Activated CD4-positive, CD25-positive, alpha-beta regulatory T cell treated with anti-CD3 and anti-CD28 coated beads, Interleukin-2, amount 50 U/mL, for 72 hours (primary cell): ENCODE measurements around the gene TRPC6.
"Not testable (repeated sequence)": the region's sequence is repeated elsewhere in the genome, so short reads cannot be mapped to it uniquely, and the experiment has no call there.

Experiments
- DNase-seq: peaks from one replicate; pipeline ENCODE4 v3.0.0; 2021

Gene TRPC6

DNA sequence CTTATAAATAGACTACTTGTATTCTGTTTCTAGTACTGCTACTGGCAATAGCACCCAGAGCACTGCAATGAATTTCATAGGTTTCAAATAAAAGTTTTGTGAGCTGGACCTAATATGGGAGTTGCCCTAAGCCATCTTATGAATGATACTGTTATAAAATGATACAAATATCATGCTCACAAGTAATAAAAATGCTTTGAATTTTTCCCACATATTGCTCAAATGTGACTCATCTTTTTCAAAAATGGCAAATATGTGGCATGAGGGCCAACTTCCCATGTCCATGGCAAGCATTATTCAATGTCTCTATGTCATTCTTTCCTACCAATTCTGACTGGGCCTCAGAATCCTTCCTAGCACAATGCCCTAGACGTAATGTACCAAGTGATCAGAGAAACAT, 137.6 kb downstream of the TRPC6 start:
- no peak for DNase-seq

DNA sequence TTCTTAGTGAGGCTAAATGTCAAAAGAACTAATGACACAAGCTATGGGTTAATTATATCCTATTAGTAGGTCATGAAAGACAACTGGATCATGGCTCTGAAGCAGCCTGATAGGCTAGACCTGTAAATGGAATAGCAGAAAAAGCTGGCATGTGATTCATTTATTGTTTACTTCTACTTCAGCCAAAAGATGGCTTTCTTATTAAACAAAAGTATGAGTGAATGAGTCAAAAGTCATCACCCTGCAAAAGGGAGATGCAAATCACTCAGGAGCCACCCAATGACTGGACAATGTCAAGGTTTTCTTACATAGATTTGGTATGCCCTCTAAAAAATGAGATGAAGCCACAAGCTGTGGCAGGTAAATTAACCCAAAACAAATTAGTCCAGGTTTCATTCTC, 138.0 kb downstream of the TRPC6 start:
- DNase-seq = no peak

DNA sequence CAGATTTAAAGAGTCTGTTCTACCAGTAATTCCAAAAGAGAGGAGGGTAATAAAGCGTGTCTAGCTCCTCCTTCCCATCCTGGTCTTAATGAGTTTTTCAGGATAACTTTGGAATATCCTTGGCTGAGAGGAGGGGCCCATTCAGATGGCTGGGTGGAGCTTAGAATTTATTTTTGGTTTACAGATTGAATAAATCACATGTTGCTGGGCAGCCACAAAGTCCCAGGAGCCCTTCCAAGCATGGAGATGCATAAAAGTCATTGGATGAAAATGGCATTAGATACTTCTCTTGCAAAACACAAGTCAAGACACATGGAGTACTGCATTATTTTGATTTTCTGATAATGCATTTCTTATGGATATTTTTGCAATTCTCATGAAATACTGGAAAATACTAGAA, 139.0 kb downstream of the TRPC6 start:
- DNase-seq = no peak

DNA sequence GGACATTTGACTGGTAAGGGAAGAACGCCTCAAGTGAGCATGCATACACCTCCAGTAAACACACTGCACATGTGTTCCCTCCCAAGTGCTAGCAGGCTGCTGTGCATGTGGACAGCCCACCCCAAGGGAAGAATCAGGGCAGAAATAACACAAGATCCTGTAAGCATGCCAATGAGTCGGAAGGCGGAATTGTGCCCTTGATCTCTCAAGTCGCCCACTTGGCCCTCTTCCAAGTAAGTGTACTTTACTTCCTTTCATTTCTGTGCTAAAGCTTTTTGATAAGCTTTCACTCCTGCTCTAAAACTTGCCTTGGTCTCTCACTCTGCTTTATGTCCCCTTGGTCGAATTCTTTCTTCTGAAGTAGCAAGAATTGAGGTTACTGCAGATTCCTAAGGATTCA, 139.6 kb downstream of the TRPC6 start:
- DNase-seq = no peak

DNA sequence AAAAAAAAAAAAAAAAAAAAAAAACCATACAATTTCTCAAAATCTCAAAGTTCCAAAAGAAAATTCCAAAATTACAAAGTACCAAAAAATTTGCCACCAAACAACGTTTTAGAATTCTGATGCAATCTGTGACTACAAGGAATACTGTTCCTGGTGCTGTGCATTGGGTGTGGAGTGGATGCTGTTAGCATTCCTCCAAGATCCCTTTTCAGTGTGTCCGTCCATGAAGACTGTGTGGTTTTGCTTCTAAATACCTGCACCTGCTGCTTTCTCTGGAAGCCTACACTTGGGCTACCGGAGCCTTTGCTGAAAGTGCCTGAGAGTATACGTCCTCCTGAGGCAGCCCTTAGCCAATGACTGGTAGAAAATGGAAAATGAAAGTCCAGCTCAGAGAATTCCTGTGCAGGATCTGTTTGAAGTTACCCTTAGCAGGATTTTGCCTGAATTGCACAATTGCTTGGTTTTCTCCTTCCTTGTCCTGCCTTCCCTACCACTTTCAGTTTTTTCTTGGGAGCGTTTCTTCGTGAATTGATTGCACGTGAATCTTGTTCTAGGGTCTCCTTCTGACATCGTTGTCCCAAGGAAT, 140.8 kb downstream of the TRPC6 start:
- DNase-seq = no peak

DNA sequence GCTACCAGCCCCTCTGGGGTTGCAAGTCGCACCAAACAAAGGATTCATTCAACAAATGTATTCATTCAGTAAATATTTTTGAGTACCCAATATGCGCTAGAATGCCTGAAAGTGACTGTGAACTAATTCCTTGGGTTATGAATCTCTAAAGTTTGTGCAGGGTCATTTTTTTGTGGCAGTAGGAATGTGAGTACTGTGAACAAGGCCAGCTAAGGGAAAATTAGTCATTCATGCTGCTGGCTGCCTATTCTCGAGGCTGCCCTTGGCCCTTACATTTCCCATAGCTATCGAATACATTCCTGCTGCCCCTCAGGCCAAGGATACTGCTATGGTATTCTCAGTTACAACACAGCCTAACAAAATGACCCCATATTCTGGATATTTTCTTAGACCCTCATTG, 141.6 kb downstream of the TRPC6 start:
- DNase-seq = no peak

DNA sequence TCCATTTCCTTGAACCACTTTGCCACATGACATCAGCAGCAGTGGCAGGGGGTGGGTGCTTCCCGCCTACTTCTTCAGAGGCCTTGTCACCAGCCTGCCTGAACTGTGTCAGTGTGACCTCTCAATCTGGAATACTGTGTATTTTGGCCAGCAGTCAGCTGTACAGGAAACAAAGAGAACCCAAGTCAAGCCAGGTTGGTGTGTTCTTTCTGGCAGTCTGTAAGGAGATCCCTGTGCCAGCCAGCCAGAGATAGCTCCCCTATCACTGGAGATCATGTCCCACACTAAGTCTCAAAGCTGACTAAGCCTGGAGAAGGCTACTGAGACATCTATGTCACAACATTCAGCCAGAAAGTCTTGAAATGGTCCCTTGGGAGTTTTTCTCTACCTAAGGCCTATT, 142.1 kb downstream of the TRPC6 start:
- DNase-seq = no peak

DNA sequence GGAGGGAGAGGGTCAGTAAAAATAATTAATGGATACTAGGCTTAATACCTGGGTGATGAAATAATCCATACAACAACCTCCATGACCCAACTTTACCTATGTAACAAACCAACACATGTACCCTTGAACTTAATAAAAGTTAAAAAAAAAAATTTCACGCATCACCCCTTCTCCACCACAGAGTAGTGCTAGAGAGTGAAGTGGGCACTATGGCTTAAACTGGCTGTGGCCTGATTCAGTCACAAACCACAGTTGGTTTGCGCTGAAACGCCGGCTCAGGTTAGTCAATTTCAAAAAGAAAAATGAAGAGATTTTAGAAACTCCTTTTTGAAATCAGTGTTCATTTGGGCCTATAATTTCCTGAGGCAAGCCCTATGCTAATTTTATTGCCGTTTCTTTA, 144.3 kb downstream of the TRPC6 start:
- DNase-seq = no peak

DNA sequence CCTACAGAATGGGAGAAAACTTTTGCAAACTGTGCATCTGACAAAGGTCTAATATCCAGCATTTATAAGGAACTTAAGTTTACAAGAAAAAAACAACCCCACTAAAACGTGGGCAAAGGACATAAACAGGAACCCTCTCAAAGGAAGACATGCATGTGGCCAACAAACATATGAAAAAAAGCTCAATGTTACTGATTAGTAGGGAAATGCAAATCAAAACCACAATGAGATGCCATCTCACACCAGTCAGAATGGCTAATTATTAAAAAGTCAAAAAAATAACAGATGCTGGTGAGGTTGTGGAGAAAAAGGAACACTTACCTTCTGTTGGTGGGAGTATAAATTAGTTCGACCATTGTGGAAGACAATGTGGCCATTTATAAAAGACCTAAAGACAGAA, 145.1 kb downstream of the TRPC6 start:
- not testable (repeated sequence) for DNase-seq

DNA sequence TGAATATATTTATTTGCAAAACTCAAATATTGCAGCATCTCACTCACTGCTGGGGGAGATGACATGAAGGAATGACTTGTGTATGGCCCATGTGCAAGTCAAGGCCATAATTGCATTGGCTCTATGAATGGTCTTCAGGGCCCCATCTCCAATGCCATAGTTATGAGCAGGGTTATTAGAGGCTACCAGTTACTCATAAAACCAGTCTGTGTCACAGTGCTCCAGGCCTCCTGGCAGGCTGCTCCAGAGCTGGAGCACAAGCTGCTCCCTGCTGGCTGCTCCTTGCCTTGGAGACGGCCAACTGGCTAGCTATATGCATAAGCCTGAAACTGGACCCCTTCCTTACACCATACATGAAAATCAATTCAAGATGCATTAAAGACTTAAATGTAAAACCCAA, 145.7 kb downstream of the TRPC6 start:
- no peak for DNase-seq

DNA sequence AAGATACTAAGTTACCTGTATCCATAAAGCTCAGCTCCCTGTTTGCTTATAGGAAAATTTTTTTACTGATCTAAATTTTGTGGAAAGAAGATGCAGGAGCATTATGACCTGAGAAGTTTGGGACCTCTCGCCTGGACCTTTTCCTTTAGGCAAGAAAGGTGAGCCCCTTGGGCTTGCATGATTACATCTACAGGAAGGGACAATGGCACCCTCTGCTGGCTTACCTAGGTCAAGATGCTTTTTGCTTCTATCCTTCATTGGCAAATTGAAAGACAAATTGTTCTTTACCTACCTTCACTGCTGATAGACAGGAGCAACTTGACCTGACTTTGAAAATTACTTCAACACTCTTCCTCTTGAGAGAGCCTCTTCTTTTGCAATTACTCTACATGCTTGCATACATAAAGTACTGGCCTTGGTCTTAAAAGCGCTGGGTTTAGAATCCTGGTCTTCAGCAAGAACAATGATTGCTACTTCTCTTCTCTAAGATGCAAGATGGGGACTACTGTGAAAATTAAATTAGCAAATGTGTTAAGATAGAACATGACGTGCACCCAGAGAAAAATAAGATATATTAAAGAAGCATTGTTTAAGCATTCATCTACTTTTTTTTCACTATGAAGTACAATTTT, 147.2 kb downstream of the TRPC6 start:
- DNase-seq = no peak

DNA sequence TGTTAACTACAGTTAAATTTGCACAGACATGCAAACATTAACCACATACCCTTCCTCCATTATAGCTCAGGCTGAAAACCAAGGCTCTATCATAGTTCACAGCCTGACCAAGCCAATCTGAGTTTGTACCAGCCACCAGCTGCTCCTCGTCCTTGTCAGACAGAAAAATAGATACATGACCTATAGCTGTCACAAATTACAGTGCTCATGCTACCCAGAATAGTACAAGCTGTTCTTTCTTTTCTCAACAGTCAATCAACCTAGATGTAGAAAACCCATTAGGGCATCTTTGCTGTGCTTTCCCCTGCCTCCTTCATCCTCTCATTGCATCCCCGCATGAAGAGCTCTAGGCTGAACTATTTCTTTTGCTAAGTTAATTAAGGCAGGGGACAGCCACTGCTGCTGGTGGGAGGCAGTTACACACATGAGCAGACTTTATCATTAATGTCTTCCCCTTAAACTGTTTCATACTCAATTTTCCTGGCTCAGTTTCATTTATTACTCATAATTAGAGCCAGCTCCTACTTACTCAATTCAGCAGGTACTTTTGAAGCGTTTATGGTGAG, 148.3 kb downstream of the TRPC6 start:
- no peak for DNase-seq

DNA sequence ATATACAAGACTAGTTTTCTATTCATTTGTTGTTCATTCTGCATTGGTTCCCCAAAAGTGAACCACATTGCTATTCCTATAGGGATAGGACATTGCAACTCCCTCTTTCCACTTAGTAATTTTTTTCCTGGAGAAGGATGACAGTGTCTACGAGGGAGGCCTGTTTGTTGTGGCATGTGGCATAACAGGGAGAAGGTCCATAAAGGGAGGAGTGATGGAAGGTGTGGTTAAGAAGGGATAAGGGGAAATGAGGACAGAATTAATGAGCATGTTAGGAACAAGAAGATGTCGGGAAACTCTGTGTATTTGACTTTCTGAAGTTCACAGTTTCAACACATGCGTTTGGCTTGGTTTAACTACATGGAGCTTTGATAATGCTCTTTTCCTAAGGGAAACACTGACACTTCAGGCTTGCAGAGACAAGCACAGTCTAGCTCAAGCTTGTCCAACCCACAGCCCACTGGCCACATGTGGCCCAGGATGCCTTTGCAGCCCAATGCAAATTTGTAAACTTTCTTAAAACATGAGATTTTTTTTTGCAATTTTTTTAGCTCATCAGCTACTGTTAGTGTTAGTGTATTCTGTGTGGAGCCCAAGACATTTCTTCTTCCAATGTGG, 149.7 kb downstream of the TRPC6 start:
- DNase-seq = no peak

DNA sequence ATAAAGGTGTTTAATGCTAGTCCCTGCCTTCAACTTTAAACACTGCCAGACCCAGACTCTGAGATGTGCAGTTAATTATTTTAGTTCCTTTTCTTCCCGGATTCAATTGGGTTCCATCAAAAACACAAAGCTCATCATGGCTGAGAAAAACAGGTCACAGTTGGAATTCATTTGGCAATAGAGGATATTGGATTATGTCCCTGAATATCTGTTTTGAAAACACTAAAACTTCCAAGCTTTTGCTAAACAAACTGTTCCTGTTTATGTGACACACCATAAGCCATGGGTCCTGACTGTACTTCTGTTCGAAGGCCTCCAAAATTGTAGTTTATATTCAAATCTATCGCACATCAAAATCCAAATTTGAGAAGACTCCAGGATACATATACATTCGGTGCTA, 150.7 kb downstream of the TRPC6 start:
- DNase-seq = no peak

DNA sequence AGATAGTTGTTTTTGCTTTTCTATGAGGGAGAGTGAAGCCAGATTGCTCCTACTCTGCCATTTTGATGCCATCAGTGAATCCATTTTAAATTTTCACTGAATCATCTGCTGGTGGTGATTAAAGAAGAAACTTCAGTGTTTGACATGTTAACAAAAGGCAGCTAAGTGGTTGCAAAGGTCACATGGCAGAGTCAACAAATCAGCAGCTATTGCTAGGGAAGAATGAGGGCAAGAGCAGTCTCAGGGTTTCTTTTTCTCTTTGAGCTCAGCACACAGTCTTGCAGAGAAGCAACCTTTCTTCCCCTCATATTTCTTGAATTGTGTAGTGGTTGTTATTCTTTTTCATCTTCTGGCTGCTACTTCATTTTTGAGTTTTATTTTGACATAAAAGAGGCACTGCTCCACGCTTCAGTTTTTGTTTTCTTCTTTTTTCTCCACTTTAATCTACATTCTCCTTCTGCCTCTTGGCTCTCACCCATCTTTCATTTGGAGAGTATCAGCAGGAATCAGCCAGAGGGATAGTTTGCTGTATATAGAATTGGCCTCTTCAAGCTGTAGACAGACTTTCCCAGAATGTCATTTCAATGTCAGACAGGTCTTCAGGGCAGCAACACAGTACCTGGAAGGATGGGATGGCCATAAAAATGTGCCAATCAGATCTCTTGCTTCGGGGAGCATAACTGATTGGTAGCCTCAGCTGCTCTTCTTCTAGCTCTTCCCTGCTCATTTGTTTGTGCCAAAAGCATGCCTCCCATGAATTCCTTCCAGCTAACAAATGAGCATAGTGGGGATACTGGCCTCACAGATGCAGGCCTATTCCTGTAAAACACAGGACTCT, 153.9 kb downstream of the TRPC6 start:
- DNase-seq = no peak

DNA sequence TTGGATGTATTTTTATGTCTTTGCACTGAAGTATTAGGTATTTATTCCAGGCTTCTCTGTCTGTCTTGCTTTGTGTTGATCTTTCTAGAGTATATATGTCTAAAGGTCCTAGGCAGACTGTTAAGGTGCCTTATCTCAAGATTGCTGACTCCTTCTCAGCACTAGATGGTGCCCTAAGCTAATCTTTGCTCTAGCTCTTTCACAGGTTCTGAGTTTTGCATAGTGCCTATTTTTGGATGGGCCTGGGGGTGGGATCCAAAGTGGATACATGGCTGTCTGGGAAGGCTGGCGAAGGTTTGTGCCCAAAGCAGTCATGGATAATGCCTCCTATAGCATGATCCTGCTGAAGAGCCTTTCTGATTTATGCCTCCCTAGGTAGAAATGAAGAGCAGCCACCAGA, 154.9 kb downstream of the TRPC6 start:
- DNase-seq = no peak

DNA sequence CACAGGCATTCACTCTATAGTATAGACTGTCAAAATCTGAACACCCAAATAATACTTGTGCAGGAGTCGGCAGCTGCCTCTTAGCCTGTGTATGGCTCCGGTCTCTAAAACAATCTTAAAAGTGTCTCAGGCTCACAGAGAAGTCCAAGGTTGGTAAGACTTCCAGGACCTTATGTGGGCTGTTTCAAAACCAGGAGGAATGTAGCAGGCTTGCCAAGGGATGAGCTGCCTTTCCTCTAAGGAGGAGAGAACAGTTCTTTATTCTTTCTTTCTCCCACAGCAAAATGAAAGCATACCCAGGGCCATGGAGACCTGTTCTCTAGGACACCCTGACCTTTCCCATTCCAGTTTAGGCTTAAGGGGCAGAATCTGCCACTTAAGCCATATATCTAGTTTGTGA, 176.5 kb downstream of the TRPC6 start:
- no peak for DNase-seq
